ENCODE data around the gene MAT1A. TPM values are rescaled to one million over a fixed set of nuclear protein-coding genes. Genes with fewer than 3 reads are reported as not detected.

The MAT1A gene
- total RNA-seq, 2 donors from 2014 or later, result 3.9 TPM; not detected in 1

- Histone ChIP-seq H3K27me3 (replicated peaks; ENCODE audit: insufficient read depth) (no peaks in the 10 kb centered on the region), H3K4me1 (replicated peaks) (no peaks in the 10 kb centered on the region), H3K4me3 (no peak overlapping the region), H3K36me3 (no peaks in the 10 kb centered on the region), H3K27ac (no peak overlapping the region), H3K9me3 (no peaks in the 10 kb centered on the region)
- no peak for DNase-seq (ENCODE audit: low spot score)
- TF ChIP-seq POLR2A (IDR thresholded peaks at IDR 0.05) (no peak), CTCF (IDR thresholded peaks at IDR 0.05) (no peak), POLR2AphosphoS5 (IDR thresholded peaks at IDR 0.05) (no peak)
- intact Hi-C loops (cut with DNase I), result no loop called here
- 86% methylated on average over 6 of the region's 6 CpGs for WGBS
Observed at GRCh38 chr10:80292607-80293239, 3.3 kb upstream of the MAT1A start.

DNA sequence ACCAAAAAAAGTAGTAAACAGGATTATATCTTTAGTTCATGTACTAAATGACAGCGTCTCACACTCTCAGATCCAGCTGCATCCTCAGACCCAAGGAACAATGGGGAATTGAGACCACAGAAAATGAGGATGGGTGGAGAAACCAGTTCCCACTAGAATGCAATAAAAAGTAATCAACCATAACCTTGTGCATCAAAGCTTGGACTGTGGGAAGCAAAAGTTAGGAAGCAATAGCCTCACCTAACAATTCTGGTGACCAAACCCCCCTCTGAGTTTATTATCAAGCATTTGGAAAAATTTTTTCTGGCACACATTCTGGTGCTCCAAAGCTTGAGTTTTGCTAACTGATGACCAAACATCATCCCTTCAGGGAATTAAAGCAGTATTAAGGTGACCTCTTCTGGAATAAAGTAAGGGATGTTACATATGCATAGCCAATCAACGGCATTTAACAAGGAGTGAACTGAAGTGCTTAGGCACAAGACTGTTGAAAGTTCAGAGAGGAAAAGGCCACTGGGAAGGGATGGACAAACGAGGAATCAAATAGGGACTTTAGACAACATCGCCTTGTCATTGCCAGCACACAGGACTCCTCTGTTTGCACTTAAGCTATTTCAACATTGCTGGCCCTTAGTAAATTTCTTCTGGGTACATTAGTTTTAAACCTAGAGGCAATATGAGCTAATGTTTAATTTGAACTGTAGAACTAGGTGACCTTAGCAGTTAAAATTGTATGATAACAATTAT lies 1.2 kb upstream of the MAT1A start:
- H3K4me1 ChIP-seq (replicated peaks), result no peaks in the 10 kb centered on the region
- intact Hi-C loops (cut with DNase I), result no loop called here
- no peak for DNase-seq (ENCODE audit: low spot score)
- 30% methylated on average over 4 of the region's 4 CpGs for WGBS
- TF ChIP-seq CTCF (IDR thresholded peaks at IDR 0.05) (no peak), POLR2A (IDR thresholded peaks at IDR 0.05) (no peak), POLR2AphosphoS5 (IDR thresholded peaks at IDR 0.05) (no peak)
- H3K27ac ChIP-seq, result no peak overlapping the region
- H3K4me3 ChIP-seq, result no peak overlapping the region
- H3K36me3 ChIP-seq, result no peaks in the 10 kb centered on the region
- H3K27me3 ChIP-seq (replicated peaks; ENCODE audit: insufficient read depth), result no peaks in the 10 kb centered on the region
- no peaks in the 10 kb centered on the region for H3K9me3 ChIP-seq

GRCh38 chr10:80288849-80289248 lies 609 bp downstream of the MAT1A start:
- intact Hi-C loops (cut with DNase I), result no loop called here
- no peak for TF ChIP-seq CTCF (IDR thresholded peaks at IDR 0.05)
- TF ChIP-seq POLR2A (IDR thresholded peaks at IDR 0.05), result no peak
- no peak for TF ChIP-seq POLR2AphosphoS5 (IDR thresholded peaks at IDR 0.05)
- Histone ChIP-seq H3K36me3 (no peaks in the 10 kb centered on the region), H3K27ac (no peak overlapping the region), H3K4me1 (replicated peaks) (no peaks in the 10 kb centered on the region), H3K9me3 (no peaks in the 10 kb centered on the region), H3K27me3 (replicated peaks; ENCODE audit: insufficient read depth) (no peaks in the 10 kb centered on the region), H3K4me3 (no peak overlapping the region)
- 90% methylated on average over 5 of the region's 5 CpGs for WGBS
- no peak for DNase-seq (ENCODE audit: low spot score)

GRCh38 chr10:80284522-80284921 lies 4.9 kb downstream of the MAT1A start:
- 79% methylated on average over 1 of the region's 1 CpG for WGBS
- no peak for DNase-seq (ENCODE audit: low spot score)
- Histone ChIP-seq H3K27ac (no peak overlapping the region), H3K36me3 (no peaks in the 10 kb centered on the region), H3K4me3 (no peak overlapping the region), H3K27me3 (replicated peaks; ENCODE audit: insufficient read depth) (no peaks in the 10 kb centered on the region), H3K4me1 (replicated peaks) (no peaks in the 10 kb centered on the region), H3K9me3 (no peaks in the 10 kb centered on the region)
- intact Hi-C loops (cut with DNase I), result no loop called here
- TF ChIP-seq CTCF (IDR thresholded peaks at IDR 0.05), result no peak
- TF ChIP-seq POLR2AphosphoS5 (IDR thresholded peaks at IDR 0.05), result no peak
- TF ChIP-seq POLR2A (IDR thresholded peaks at IDR 0.05), result no peak
